ENCODE results near the gene TNIK.

Gene TNIK

GRCh38 chr3:171270541-171270940, 189.7 kb downstream of the TNIK start:
- no peak for TF ChIP-seq CTCF (IDR thresholded peaks at IDR 0.05; ENCODE audit: low read depth, low read length)
- no peak overlapping the region for H3K4me3 ChIP-seq (ENCODE audit: low read depth, low read length)

- TF ChIP-seq CTCF (IDR thresholded peaks at IDR 0.05; ENCODE audit: low read depth, low read length) = no peak
- no peak overlapping the region for H3K4me3 ChIP-seq (ENCODE audit: low read depth, low read length)
These were observed 190.7 kb downstream of the TNIK start for GRCh38 chr3:171269542-171269941.

GRCh38 chr3:171268677-171269076, 191.5 kb downstream of the TNIK start:
- no peak overlapping the region for H3K4me3 ChIP-seq (ENCODE audit: low read depth, low read length)
- TF ChIP-seq CTCF (IDR thresholded peaks at IDR 0.05; ENCODE audit: low read depth, low read length) = no peak

- H3K4me3 ChIP-seq (ENCODE audit: low read depth, low read length) = no peak overlapping the region
- TF ChIP-seq CTCF (IDR thresholded peaks at IDR 0.05; ENCODE audit: low read depth, low read length) = no peak
These were observed 193.1 kb downstream of the TNIK start for GRCh38 chr3:171267104-171267503.

GRCh38 chr3:171266740-171267073, 193.5 kb downstream of the TNIK start:
- TF ChIP-seq CTCF (IDR thresholded peaks at IDR 0.05; ENCODE audit: low read depth, low read length) = no peak
- H3K4me3 ChIP-seq (ENCODE audit: low read depth, low read length) = no peak overlapping the region

GRCh38 chr3:171266034-171266739, 194.0 kb downstream of the TNIK start:
- no peak for TF ChIP-seq CTCF (IDR thresholded peaks at IDR 0.05; ENCODE audit: low read depth, low read length)
- no peak overlapping the region for H3K4me3 ChIP-seq (ENCODE audit: low read depth, low read length)

GRCh38 chr3:171264758-171265157, 195.4 kb downstream of the TNIK start:
- TF ChIP-seq CTCF (IDR thresholded peaks at IDR 0.05; ENCODE audit: low read depth, low read length) = no peak
- H3K4me3 ChIP-seq (ENCODE audit: low read depth, low read length) = no peak overlapping the region

Measured in WI38 (cell line).